ENCODE measurements around the gene FRY.

Gene FRY

GRCh38 chr13:32254416-32254815 is 222.8 kb downstream of the FRY start:
- Histone ChIP-seq H3K36me3 (ENCODE audit: insufficient read depth, low read length) (no peaks in the 10 kb centered on the region), H3K9ac (ENCODE audit: low read depth, low read length, poor library complexity, severe bottlenecking) (no peak overlapping the region), H3K9me2 (replicated peaks; ENCODE audit: low read depth, low read length) (no peaks in the 10 kb centered on the region), H3K4me3 (ENCODE audit: low read length, poor library complexity, severe bottlenecking) (no peak overlapping the region), H3K27me3 (ENCODE audit: insufficient read depth, low read length, poor library complexity, severe bottlenecking) (no peaks in the 10 kb centered on the region), H2AFZ (ENCODE audit: low read length) (no peak overlapping the region), H3K4me2 (ENCODE audit: low read depth, low read length, poor library complexity, severe bottlenecking) (no peak overlapping the region), H3K79me2 (ENCODE audit: insufficient read depth, low read length) (no peaks in the 10 kb centered on the region), H3F3A (ENCODE audit: low read depth) (no peaks in the 10 kb centered on the region), H3K4me1 (ENCODE audit: insufficient read depth, low read length, poor library complexity, severe bottlenecking) (peaks cover 2% of the 10 kb centered on the region), H3K9me3 (ENCODE audit: insufficient read depth, low read depth, low read length) (no peaks in the 10 kb centered on the region), H4K20me1 (ENCODE audit: insufficient read depth, low read length, poor library complexity, severe bottlenecking) (no peaks in the 10 kb centered on the region)
- TF ChIP-seq EZH2phosphoT487 (IDR thresholded peaks at IDR 0.05; ENCODE audit: borderline replicate concordance), result no peak
- TF ChIP-seq CTCF (conservative IDR thresholded peaks at IDR 0.05; ENCODE audit: low read length), result no peak

DNA sequence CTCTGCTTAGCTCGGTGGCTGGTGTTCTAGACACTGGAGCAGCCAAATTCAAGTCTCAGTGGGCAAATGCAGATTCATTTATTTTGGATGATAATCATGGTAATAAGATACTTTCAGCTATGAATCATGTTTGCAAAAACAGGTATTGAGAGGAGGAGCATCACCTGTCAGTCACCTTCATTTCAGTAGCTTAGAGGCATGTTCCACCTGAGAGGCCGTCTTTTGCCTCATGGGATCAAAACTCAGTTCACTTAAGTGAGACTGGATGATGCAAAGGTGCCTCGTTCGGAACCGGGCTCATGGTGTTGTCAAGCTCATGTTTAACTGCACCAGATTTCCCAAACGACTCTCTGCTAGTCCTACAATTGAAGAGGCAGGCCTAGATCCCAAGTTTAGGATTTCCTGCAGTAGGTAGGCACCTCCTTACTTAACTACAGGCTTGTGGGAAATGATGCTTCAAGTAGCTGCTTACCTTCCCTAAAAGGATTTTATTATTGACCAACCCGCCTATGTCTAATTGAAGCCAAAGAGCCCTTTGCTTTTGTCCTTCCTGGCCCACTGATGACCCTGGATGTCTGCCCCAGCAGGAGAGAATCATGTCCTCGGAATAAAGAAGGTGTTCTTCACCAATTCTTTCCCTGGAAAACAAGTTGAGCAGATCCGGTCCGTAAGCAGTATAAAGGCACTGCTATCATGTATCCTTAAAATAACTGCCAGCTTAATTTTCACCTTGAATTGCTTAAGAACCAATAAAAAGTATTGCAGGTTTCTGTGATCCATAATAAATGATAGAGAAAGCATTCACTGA is 223.5 kb downstream of the FRY start:
- Histone ChIP-seq H3K4me3 (ENCODE audit: low read length, poor library complexity, severe bottlenecking) (no peak overlapping the region), H3K9me3 (ENCODE audit: insufficient read depth, low read depth, low read length) (no peaks in the 10 kb centered on the region), H3F3A (ENCODE audit: low read depth) (no peaks in the 10 kb centered on the region), H3K9me2 (replicated peaks; ENCODE audit: low read depth, low read length) (no peaks in the 10 kb centered on the region), H3K79me2 (ENCODE audit: insufficient read depth, low read length) (no peaks in the 10 kb centered on the region), H3K36me3 (ENCODE audit: insufficient read depth, low read length) (no peaks in the 10 kb centered on the region), H3K4me1 (ENCODE audit: insufficient read depth, low read length, poor library complexity, severe bottlenecking) (no peaks in the 10 kb centered on the region), H4K20me1 (ENCODE audit: insufficient read depth, low read length, poor library complexity, severe bottlenecking) (no peaks in the 10 kb centered on the region), H3K9ac (ENCODE audit: low read depth, low read length, poor library complexity, severe bottlenecking) (no peak overlapping the region), H3K4me2 (ENCODE audit: low read depth, low read length, poor library complexity, severe bottlenecking) (no peak overlapping the region), H2AFZ (ENCODE audit: low read length) (no peak overlapping the region), H3K27me3 (ENCODE audit: insufficient read depth, low read length, poor library complexity, severe bottlenecking) (no peaks in the 10 kb centered on the region)
- TF ChIP-seq EZH2phosphoT487 (IDR thresholded peaks at IDR 0.05; ENCODE audit: borderline replicate concordance), result no peak
- TF ChIP-seq CTCF (conservative IDR thresholded peaks at IDR 0.05; ENCODE audit: low read length), result no peak

- no peak for TF ChIP-seq CTCF (conservative IDR thresholded peaks at IDR 0.05; ENCODE audit: low read length)
- TF ChIP-seq EZH2phosphoT487 (IDR thresholded peaks at IDR 0.05; ENCODE audit: borderline replicate concordance), result no peak
- H3K27me3 ChIP-seq (ENCODE audit: insufficient read depth, low read length, poor library complexity, severe bottlenecking), result no peaks in the 10 kb centered on the region
- H3K9me3 ChIP-seq (ENCODE audit: insufficient read depth, low read depth, low read length), result no peaks in the 10 kb centered on the region
- H3K79me2 ChIP-seq (ENCODE audit: insufficient read depth, low read length), result no peaks in the 10 kb centered on the region
- no peak overlapping the region for H3K4me3 ChIP-seq (ENCODE audit: low read length, poor library complexity, severe bottlenecking)
- no peak overlapping the region for H3K4me2 ChIP-seq (ENCODE audit: low read depth, low read length, poor library complexity, severe bottlenecking)
- H3F3A ChIP-seq (ENCODE audit: low read depth), result no peaks in the 10 kb centered on the region
- H3K4me1 ChIP-seq (ENCODE audit: insufficient read depth, low read length, poor library complexity, severe bottlenecking), result no peaks in the 10 kb centered on the region
- no peaks in the 10 kb centered on the region for H4K20me1 ChIP-seq (ENCODE audit: insufficient read depth, low read length, poor library complexity, severe bottlenecking)
- no peak overlapping the region for H2AFZ ChIP-seq (ENCODE audit: low read length)
- no peak overlapping the region for H3K9ac ChIP-seq (ENCODE audit: low read depth, low read length, poor library complexity, severe bottlenecking)
- no peaks in the 10 kb centered on the region for H3K36me3 ChIP-seq (ENCODE audit: insufficient read depth, low read length)
- H3K9me2 ChIP-seq (replicated peaks; ENCODE audit: low read depth, low read length), result no peaks in the 10 kb centered on the region
Observed at GRCh38 chr13:32255724-32256109, 224.1 kb downstream of the FRY start.
